H9 (cell line): ENCODE data around the gene WSCD2. TPM values are rescaled to one million over a fixed set of nuclear protein-coding genes. Genes with fewer than 3 reads are reported as not detected.

Source experiments
- DNase-seq: peaks from one replicate; pipeline ENCODE4 v3.0.0-alpha.2; 2017
- H2AFZ ChIP-seq: one replicate; pipeline ENCODE4 v1.6.1; 2013; ENCODE audit warnings: mild to moderate bottlenecking, low read length, control low read depth, moderate library complexity
- H2AK5ac ChIP-seq: 2 replicates; pipeline ENCODE4 v1.6.1; 2013; ENCODE audit warnings: low read length, control low read depth, mixed read lengths; ENCODE audit not compliant: insufficient read length
- H2BK120ac ChIP-seq: one replicate; pipeline ENCODE4 v1.6.1; 2013; ENCODE audit warnings: low read depth, mild to moderate bottlenecking, low read length, control low read depth, inconsistent platforms; ENCODE audit not compliant: poor library complexity, severe bottlenecking
- H2BK12ac ChIP-seq: 2 replicates; pipeline ENCODE4 v1.6.1; 2013; ENCODE audit warnings: low read length, control low read depth, mixed read lengths, low read depth; ENCODE audit not compliant: insufficient read length
- H2BK15ac ChIP-seq: 2 replicates; pipeline ENCODE4 v1.6.1; 2013; ENCODE audit warnings: low read depth, low read length, control low read depth
- H2BK20ac ChIP-seq: one replicate; pipeline ENCODE4 v1.6.1; 2013; ENCODE audit warnings: low read depth, mild to moderate bottlenecking, low read length, control low read depth, inconsistent platforms; ENCODE audit not compliant: poor library complexity, severe bottlenecking
- H2BK5ac ChIP-seq: 2 replicates; pipeline ENCODE4 v1.6.1; 2013; ENCODE audit warnings: low read length, control low read depth, mixed read lengths; ENCODE audit not compliant: insufficient read length
- H3K14ac ChIP-seq: 2 replicates; pipeline ENCODE4 v1.6.1; 2013; ENCODE audit warnings: low read length, control low read depth; ENCODE audit not compliant: insufficient read depth
- H3K18ac ChIP-seq: 2 replicates; pipeline ENCODE4 v1.6.1; 2013; ENCODE audit warnings: low read depth, mild to moderate bottlenecking, mixed read lengths, low read length, control low read depth; ENCODE audit not compliant: insufficient read length
- H3K23ac ChIP-seq: 2 replicates; pipeline ENCODE4 v1.6.1; 2013; ENCODE audit warnings: low read length, control low read depth, mixed read lengths, low read depth; ENCODE audit not compliant: insufficient read length
- H3K23me2 ChIP-seq: 2 replicates; pipeline ENCODE4 v1.6.1; 2013; ENCODE audit warnings: low read depth, mild to moderate bottlenecking, mixed read lengths, low read length, control low read depth; ENCODE audit not compliant: insufficient read length, poor library complexity, severe bottlenecking
- H3K27ac ChIP-seq: 2 replicates; pipeline ENCODE4 v1.5.1; 2013; ENCODE audit warnings: low read length, control low read depth, mixed read lengths, low read depth; ENCODE audit not compliant: insufficient read length
- H3K27me3 ChIP-seq: 2 replicates; pipeline ENCODE4 v1.6.1; 2013; ENCODE audit warnings: low read length, control low read depth, inconsistent platforms; ENCODE audit not compliant: insufficient read depth
- H3K4ac ChIP-seq: 2 replicates; pipeline ENCODE4 v1.6.1; 2013; ENCODE audit warnings: low read depth, mild to moderate bottlenecking, control low read depth, inconsistent platforms, low read length, moderate library complexity
- H3K4me1 ChIP-seq: 2 replicates; pipeline ENCODE4 v1.6.1; 2013; ENCODE audit warnings: low read length, control low read depth, inconsistent platforms; ENCODE audit not compliant: insufficient read depth
- H3K4me2 ChIP-seq: 2 replicates; pipeline ENCODE4 v1.6.1; 2013; ENCODE audit warnings: low read length, control low read depth, mixed read lengths; ENCODE audit not compliant: insufficient read length, insufficient read depth
- H3K56ac ChIP-seq: 2 replicates; pipeline ENCODE4 v1.6.1; 2013; ENCODE audit warnings: low read depth, mild to moderate bottlenecking, mixed read lengths, low read length, control low read depth; ENCODE audit not compliant: insufficient read length
- H3K79me1 ChIP-seq: 2 replicates; pipeline ENCODE4 v1.6.1; 2013; ENCODE audit warnings: low read depth, mild to moderate bottlenecking, moderate library complexity, low read length, control low read depth, inconsistent platforms; ENCODE audit not compliant: insufficient read depth, poor library complexity, severe bottlenecking
- H3K79me2 ChIP-seq: 2 replicates; pipeline ENCODE4 v1.6.1; 2013; ENCODE audit warnings: low read length, control low read depth, inconsistent platforms; ENCODE audit not compliant: insufficient read depth
- H3K9ac ChIP-seq: 2 replicates; pipeline ENCODE4 v1.6.1; 2013; ENCODE audit warnings: low read length, control low read depth, mixed read lengths; ENCODE audit not compliant: insufficient read length; ENCODE audit errors: extremely low read depth
- H3K9me3 ChIP-seq: one replicate; pipeline ENCODE4 v1.6.1; 2013; ENCODE audit warnings: low read depth, low read length, inconsistent platforms; ENCODE audit not compliant: control insufficient read depth
- H3T11ph ChIP-seq: one replicate; pipeline ENCODE4 v1.6.1; 2013; ENCODE audit warnings: mild to moderate bottlenecking, low read length, control low read depth, inconsistent platforms
- H4K20me1 ChIP-seq: one replicate; pipeline ENCODE4 v1.6.1; 2013; ENCODE audit not compliant: control insufficient read depth, insufficient read length, insufficient read depth
- H4K5ac ChIP-seq: 2 replicates; pipeline ENCODE4 v1.6.1; 2013; ENCODE audit warnings: low read depth, mild to moderate bottlenecking, mixed read lengths, low read length, control low read depth; ENCODE audit not compliant: insufficient read length
- H4K8ac ChIP-seq: replicated peaks from 2 replicates; pipeline ENCODE4 v1.6.1; 2013; ENCODE audit warnings: low read length, control low read depth, mixed read lengths, low read depth; ENCODE audit not compliant: insufficient read length
- H4K91ac ChIP-seq: 2 replicates; pipeline ENCODE4 v1.6.1; 2013; ENCODE audit warnings: low read depth, mild to moderate bottlenecking, moderate library complexity, mixed read lengths, low read length, control low read depth; ENCODE audit not compliant: insufficient read length
- H3K27ac Mint-ChIP-seq, 3 experiments: 2 replicates in 2 of 3; 3 replicates in 1 of 3; pipeline ENCODE4 v1.8.0; 2020 to 2021; ENCODE audit warnings: mixed read lengths in 3 of 3, mild to moderate bottlenecking in 1 of 3, moderate library complexity in 1 of 3
- H3K27me3 Mint-ChIP-seq: 2 replicates; pipeline ENCODE4 v1.8.0; 2021; ENCODE audit warnings: low read depth, mild to moderate bottlenecking, moderate library complexity, mixed read lengths
- H3K36me3 Mint-ChIP-seq, 3 experiments: 2 replicates in 2 of 3; 3 replicates in 1 of 3; pipeline ENCODE4 v1.8.0; 2020 to 2021; ENCODE audit warnings: low read depth in 3 of 3, mixed read lengths in 3 of 3; ENCODE audit not compliant: insufficient read depth in 1 of 3
- H3K4me1 Mint-ChIP-seq, 2 experiments: 2 replicates each; pipeline ENCODE4 v1.8.0; 2020; ENCODE audit warnings: mixed read lengths in 2 of 2
- H3K4me3 Mint-ChIP-seq, 2 experiments: 2 replicates in 1 of 2; 3 replicates in 1 of 2; pipeline ENCODE4 v1.8.0; 2020 to 2021; ENCODE audit warnings: mild to moderate bottlenecking in 2 of 2, mixed read lengths in 2 of 2, moderate library complexity in 1 of 2
- H3K9me3 Mint-ChIP-seq, 2 experiments: 2 replicates in 1 of 2; 3 replicates in 1 of 2; pipeline ENCODE4 v1.8.0; 2020; ENCODE audit warnings: mild to moderate bottlenecking in 2 of 2, mixed read lengths in 2 of 2, moderate library complexity in 1 of 2
- WGBS: extraction: QIAGEN DNeasy Blood & Tissue Kit; methylation state at CpG from one replicate; pipeline ENCODE4 v1.1.7; 2013; ENCODE audit warnings: missing lambda C conversion rate, low lambda C conversion rate, mixed read lengths; ENCODE audit not compliant: insufficient read length; ENCODE audit errors: extremely low coverage; 5-methylcytosine and 5-hydroxymethylcytosine counted together
- total RNA-seq: library from RNA; stranded (reverse); gene quantifications from 2 replicates; pipeline ENCODE4 v1.2.1, GENCODE V29; 2021
- TF ChIP-seq, protein P1 (sequence below): fragments of 200-600 bp; sonication (generic); conservative IDR thresholded peaks from 3 replicates; pipeline ENCODE4 v1.8.0; 2021; ENCODE audit warnings: antibody characterized with exemption, mild to moderate bottlenecking

Gene WSCD2
- total RNA-seq, 1 experiment from 2014 or later = 0.92 TPM

GRCh38 chr12:108121320-108121719, 7.8 kb upstream of the WSCD2 start:
- Histone ChIP-seq H3K79me2 (no peaks in the 10 kb centered on the region), H3K4me2 (no peak overlapping the region), H3K9me3 (no peaks in the 10 kb centered on the region), H3T11ph (no peak overlapping the region), H2BK12ac (no peak overlapping the region), H4K8ac (no peak overlapping the region), H3K79me1 (no peaks in the 10 kb centered on the region), H3K23me2 (no peaks in the 10 kb centered on the region), H3K27me3 (no peaks in the 10 kb centered on the region), H4K5ac (no peak overlapping the region), H3K9ac (no peak overlapping the region), H3K27ac (no peak overlapping the region), H3K4ac (no peak overlapping the region), H3K4me1 (peaks cover 1% of the 10 kb centered on the region; the same call in 1 of the 2 replicates), H3K18ac (no peak overlapping the region), H2AFZ (no peak overlapping the region), H2BK5ac (no peak overlapping the region), H3K23ac (no peak overlapping the region), H2BK120ac (no peak overlapping the region), H2AK5ac (no peak overlapping the region), H2BK20ac (no peak overlapping the region), H4K20me1 (no peaks in the 10 kb centered on the region), H3K14ac (no peak overlapping the region; the same call in 1 of the 2 replicates), H4K91ac (no peak overlapping the region), H3K56ac (no peak overlapping the region), H2BK15ac (no peak overlapping the region)
- DNase-seq = no peak
- no peaks in the 10 kb centered on the region; a peak in 2 of 7 replicates for H3K36me3 Mint-ChIP-seq
- peaks cover 2 to 4% of the 10 kb centered on the region in 2 experiments; a peak in 3 of 5 replicates for H3K9me3 Mint-ChIP-seq
- peaks cover 2% of the 10 kb centered on the region; the same call in 1 of the 2 replicates for H3K27me3 Mint-ChIP-seq
- H3K4me1 Mint-ChIP-seq = peaks cover 17 to 24% of the 10 kb centered on the region in 2 experiments
- no peak overlapping the region for H3K4me3 Mint-ChIP-seq
- WGBS = no CpG with 5 or more reads among the region's 6 CpGs
- H3K27ac Mint-ChIP-seq = no peak overlapping the region
- TF ChIP-seq, protein P1, sequence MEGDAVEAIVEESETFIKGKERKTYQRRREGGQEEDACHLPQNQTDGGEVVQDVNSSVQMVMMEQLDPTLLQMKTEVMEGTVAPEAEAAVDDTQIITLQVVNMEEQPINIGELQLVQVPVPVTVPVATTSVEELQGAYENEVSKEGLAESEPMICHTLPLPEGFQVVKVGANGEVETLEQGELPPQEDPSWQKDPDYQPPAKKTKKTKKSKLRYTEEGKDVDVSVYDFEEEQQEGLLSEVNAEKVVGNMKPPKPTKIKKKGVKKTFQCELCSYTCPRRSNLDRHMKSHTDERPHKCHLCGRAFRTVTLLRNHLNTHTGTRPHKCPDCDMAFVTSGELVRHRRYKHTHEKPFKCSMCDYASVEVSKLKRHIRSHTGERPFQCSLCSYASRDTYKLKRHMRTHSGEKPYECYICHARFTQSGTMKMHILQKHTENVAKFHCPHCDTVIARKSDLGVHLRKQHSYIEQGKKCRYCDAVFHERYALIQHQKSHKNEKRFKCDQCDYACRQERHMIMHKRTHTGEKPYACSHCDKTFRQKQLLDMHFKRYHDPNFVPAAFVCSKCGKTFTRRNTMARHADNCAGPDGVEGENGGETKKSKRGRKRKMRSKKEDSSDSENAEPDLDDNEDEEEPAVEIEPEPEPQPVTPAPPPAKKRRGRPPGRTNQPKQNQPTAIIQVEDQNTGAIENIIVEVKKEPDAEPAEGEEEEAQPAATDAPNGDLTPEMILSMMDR = no peak
